ENCODE results near the gene SNX4.

Gene SNX4

DNA sequence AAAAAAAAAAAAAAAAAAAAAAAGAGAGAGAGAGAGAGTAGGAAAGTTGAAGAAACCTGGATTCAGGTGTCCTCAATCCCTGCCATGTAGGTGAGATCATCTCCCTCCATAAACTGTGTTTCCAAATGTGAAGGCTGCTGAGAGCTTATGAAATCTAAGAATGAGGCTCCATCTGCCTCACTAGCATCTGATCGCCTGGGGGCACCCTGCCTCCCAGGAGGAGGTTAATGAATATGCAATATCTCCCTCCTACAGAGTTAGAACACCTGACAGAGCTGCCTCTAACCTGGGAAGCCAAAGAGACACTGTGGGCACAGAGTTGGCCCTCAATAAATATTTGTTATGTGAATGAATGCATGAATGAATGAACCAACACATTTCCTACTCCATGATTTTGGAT is 121.0 kb downstream of the SNX4 start:
- no peak for DNase-seq
